GM23338 (cell line): ENCODE results near the gene SRSF8.

Source experiments
- CREB1 ChIP-seq: fragments of 250-450 bp; sonication (Bioruptor Pico); IDR thresholded peaks from 2 replicates; pipeline ENCODE4 v1.5.0; 2020; ENCODE audit warnings: low read depth, mild to moderate bottlenecking, moderate library complexity
- EZH2 ChIP-seq: fragments of 200-600 bp; sonication (generic); IDR thresholded peaks from one replicate; pipeline ENCODE4 v1.8.0; 2017; ENCODE audit warnings: antibody characterized with exemption, mild to moderate bottlenecking, low read depth; ENCODE audit not compliant: unreplicated experiment
- POLR2AphosphoS5 ChIP-seq: IDR thresholded peaks from 2 replicates; pipeline ENCODE4 v1.6.1; 2016; ENCODE audit warnings: antibody characterized with exemption, low read depth
- ZNF331 ChIP-seq: fragments of 250-450 bp; sonication (Bioruptor Pico); IDR thresholded peaks from 2 replicates; pipeline ENCODE4 v1.5.0; 2020; ENCODE audit warnings: low read depth, mild to moderate bottlenecking, moderate library complexity
- TF ChIP-seq, protein P1 (sequence below), 2 experiments: fragments of 200-600 bp in 1 of 2; sonication (generic) in 1 of 2; conservative IDR thresholded peaks; 2 replicates each; pipeline versions ENCODE4 v1.5.1 to v1.6.1; 2016 to 2017; ENCODE audit warnings: antibody characterized with exemption in 2 of 2, low read depth in 2 of 2, mild to moderate bottlenecking in 2 of 2, moderate library complexity in 1 of 2

DNA sequence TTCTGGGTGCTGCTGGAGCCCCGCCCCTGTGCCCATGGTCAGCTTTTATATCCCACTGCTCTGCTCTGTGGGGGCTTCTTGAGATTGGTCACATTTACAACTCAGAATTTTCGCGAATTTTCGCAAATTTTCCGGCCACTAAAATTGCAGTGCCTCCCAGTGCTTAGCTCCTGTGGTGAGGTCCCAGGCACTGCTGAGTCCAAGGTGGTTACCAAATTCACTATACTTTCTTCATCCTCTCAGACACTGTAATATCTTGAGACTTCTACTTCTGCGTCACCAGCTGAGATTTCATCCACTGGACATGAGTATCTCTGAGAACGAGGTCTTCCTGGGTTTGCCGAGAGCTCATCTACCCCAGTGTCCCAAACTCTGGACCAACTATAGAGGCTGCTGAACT, 8.8 kb upstream of the SRSF8 start:
- TF ChIP-seq POLR2AphosphoS5 (no peak), ZNF331 (no peak), CREB1 (CRISPR knock-in tag) (no peak), EZH2 (no peak)
- TF ChIP-seq, protein P1, sequence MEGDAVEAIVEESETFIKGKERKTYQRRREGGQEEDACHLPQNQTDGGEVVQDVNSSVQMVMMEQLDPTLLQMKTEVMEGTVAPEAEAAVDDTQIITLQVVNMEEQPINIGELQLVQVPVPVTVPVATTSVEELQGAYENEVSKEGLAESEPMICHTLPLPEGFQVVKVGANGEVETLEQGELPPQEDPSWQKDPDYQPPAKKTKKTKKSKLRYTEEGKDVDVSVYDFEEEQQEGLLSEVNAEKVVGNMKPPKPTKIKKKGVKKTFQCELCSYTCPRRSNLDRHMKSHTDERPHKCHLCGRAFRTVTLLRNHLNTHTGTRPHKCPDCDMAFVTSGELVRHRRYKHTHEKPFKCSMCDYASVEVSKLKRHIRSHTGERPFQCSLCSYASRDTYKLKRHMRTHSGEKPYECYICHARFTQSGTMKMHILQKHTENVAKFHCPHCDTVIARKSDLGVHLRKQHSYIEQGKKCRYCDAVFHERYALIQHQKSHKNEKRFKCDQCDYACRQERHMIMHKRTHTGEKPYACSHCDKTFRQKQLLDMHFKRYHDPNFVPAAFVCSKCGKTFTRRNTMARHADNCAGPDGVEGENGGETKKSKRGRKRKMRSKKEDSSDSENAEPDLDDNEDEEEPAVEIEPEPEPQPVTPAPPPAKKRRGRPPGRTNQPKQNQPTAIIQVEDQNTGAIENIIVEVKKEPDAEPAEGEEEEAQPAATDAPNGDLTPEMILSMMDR (conservative IDR thresholded peaks at IDR 0.05; ENCODE audit: low read depth in 2 of 2) = no peak
